Activated T-helper 1 cell treated with Interleukin-2 at 50 U/mL for 16 hours (primary cell): ENCODE measurements around the gene KANSL3.
"Not testable (repeated sequence)": the region's sequence is repeated elsewhere in the genome, so short reads cannot be mapped to it uniquely, and the experiment has no call there.

Experiments
- DNase-seq: peaks from one replicate; pipeline ENCODE4 v3.0.0-alpha.2; 2020; ENCODE audit warnings: low read depth

Gene KANSL3

GRCh38 chr2:96654791-96655190 lies 16.7 kb upstream of the KANSL3 start:
- not testable (repeated sequence) for DNase-seq

GRCh38 chr2:96651793-96652192 lies 13.7 kb upstream of the KANSL3 start:
- no peak for DNase-seq

- DNase-seq, result no peak
Observed at GRCh38 chr2:96649342-96649741, 11.2 kb upstream of the KANSL3 start.

DNA sequence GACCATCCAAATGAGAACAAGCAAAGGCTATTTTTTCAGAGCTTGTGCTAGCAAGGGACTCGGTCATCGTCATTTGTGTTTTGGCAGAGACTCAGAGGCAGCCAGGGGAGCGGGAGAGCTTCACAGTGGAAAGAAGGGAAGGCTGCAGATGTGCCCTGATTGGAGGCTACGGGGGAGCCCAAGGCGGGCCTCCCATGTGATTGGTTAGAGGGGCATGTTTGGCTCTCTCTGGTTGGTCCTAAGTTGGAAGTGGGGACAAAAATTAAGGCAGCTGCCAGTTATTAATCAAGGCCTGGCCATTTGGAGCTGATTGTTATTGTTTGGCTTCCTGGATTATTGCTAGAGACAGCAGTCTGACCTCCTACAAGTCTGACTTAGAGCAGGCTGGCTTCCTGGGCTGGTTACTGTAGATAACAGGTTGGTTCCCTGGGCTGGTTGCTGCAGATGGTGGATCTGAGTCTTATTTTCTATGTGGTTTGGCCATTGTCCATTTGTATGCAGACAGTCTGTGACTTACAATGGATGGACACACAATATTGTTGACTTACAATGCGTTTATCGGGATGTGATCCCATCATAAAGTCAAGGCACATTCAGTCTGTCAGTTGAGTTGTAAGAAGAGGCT lies 10.3 kb upstream of the KANSL3 start:
- no peak for DNase-seq

GRCh38 chr2:96647681-96648080 lies 9.6 kb upstream of the KANSL3 start:
- no peak for DNase-seq

- no peak for DNase-seq
Observed at GRCh38 chr2:96642564-96643360, 4.7 kb upstream of the KANSL3 start, which contains the start of gene FER1L5. Gene FER1L5 (plus strand): TSS chr2:96642764. CDS start chr2:96642837, 73 bp downstream.

DNA sequence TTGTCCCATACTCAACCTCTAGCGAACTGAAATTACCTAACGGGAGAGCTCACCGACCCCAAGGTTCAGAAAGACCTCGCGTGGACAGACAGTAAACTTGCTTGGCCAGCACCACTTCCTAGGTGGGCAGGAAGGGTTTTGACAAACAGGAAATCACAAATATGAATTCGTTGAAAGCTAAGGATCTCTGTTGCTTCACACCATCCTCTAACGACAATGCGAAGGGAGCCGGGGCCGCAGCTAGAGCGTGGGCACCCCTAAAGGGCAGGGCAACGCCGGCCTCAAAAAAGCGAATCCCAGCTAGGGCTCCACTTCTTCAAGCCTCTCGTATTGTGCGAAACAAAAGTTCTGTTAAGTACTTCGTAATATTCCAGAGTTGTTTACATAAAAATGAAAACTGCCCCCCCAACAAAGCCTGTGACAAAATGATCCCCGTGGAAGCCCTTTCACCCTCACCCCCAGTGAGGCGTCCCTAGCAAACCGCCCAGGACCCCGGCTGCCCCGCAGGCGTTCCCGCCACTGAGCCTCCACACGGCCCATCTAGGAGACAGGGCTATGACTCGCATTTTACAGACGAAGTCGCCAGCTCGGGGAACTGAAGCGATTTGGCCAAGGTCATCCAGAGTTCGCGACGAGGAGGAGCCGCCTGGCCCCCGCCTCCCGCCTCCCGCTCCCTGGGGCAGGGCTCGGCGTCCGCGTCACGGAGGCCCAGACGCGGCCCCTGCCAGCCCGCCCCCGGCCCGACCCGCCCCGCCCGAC lies 548 bp downstream of the KANSL3 start:
- peak; percentile 66 for DNase-seq

GRCh38 chr2:96636551-96637171 lies 1.5 kb downstream of the KANSL3 start:
- no peak for DNase-seq

GRCh38 chr2:96633641-96634040 lies 4.5 kb downstream of the KANSL3 start:
- DNase-seq, result no peak

- no peak for DNase-seq
Observed at GRCh38 chr2:96631804-96632435, 6.2 kb downstream of the KANSL3 start.

DNA sequence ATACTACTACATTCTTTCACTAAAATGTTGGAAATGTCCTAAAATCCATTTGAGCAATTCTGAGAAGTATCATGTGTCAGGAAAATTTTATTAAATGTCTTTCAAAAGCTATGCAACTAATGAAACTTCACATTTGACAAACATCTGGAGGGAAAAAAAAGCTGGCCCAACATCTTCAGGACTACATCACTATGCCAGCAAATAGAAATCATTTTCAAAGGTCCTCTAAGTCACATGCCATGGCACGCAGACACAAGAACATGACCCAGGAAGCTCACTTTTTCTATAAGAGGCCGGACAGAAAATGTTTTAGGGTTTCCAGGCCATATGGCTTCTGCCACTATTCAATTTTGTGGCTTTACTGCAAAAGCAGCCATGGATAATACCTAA lies 11.6 kb downstream of the KANSL3 start:
- DNase-seq, result no peak

- no peak for DNase-seq
Observed at GRCh38 chr2:96625571-96626552, 12.2 kb downstream of the KANSL3 start.

DNA sequence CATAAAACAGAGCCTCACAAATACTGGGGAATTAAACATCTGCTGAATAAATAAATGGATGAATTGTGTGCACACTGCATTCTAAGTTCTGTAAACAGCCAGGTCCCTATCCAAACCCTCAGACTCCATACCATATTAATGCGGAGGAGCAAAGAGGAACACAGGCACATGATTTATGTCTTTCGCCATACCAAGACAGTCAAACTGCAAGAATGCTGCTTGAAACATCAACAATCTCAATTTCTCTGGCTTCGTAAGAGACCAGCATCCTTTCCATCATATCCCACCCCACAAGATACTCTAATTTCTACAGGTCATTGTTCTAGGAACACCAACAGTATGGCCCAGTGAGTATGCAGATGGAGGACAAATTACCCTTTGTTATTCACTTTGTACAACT lies 15.0 kb downstream of the KANSL3 start:
- no peak for DNase-seq

DNA sequence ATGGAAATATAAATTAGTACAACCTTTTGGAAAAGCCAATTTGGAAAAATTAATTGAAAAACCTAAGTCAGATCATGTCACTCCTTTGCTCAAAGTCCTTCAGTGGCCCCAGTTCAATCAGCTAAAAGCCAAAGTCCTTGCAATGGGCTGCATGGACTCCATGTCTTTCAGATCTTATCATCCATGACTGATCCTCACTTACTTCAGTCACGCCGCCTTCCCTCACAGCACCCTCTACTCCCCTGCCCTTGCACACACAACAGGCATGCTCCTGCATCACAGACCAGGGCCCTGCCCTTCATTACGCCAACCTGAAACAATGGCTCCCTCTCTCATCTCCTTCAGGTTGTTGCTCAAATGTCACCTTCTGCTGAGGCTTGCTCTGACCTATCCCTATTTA lies 15.6 kb downstream of the KANSL3 start:
- no peak for DNase-seq

- no peak for DNase-seq
Observed at GRCh38 chr2:96618596-96619283, 19.4 kb downstream of the KANSL3 start.

DNA sequence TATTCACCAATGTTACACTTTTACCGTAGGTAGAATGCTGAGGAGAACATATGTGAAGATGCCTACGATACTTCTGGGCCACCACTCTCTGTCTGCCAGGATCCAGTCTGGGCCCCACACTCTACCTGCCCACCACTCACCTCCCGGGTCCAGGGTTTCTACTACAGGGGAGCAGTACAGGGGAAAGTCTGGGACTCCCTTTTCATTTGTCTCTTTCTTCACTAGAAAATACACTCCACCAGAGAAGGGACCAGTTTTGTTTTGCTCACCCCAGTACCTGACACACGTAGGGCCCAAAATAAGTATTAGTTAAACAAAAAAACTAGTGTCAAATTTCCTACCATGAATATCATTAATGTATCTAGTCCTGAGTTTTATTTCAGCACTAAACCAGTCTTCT lies 21.1 kb downstream of the KANSL3 start:
- no peak for DNase-seq

DNA sequence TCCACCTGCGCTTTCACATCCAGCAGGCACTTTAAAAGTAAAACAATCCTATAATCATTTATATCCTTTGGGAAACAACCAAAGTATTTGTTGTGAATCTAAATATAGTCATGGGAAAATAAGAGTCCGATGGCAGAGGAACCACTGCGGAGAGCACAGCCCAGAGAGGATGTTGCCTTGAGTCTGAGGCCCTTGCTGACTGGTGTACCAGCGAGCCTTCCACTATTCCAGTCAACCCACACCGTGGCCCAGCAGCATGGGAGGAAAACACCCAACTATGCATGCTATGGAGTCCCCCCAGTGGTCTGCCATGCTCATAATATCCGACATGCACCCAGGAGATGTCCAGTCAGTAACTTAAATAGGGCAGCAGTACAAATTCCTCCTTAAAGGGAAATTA lies 21.6 kb downstream of the KANSL3 start:
- no peak for DNase-seq

DNA sequence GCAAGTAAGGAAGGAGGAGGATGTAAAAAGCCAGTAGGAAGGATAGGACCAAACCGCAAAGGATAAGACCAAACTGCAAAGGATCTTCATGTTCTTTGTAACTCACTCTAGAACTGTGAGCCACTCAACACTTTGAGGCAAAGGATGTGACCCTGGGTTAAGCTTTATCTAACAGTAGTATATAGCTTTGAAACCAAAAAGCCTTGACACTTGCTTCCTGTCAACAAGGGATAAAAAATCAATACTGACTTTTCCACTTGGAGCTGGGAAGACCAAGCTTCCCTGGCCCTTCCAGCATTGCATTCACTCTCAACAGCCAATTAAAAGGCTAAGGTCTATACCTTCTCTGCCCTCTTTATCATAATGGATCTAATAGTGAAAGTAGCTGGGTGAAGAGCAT lies 22.0 kb downstream of the KANSL3 start:
- DNase-seq, result no peak

DNA sequence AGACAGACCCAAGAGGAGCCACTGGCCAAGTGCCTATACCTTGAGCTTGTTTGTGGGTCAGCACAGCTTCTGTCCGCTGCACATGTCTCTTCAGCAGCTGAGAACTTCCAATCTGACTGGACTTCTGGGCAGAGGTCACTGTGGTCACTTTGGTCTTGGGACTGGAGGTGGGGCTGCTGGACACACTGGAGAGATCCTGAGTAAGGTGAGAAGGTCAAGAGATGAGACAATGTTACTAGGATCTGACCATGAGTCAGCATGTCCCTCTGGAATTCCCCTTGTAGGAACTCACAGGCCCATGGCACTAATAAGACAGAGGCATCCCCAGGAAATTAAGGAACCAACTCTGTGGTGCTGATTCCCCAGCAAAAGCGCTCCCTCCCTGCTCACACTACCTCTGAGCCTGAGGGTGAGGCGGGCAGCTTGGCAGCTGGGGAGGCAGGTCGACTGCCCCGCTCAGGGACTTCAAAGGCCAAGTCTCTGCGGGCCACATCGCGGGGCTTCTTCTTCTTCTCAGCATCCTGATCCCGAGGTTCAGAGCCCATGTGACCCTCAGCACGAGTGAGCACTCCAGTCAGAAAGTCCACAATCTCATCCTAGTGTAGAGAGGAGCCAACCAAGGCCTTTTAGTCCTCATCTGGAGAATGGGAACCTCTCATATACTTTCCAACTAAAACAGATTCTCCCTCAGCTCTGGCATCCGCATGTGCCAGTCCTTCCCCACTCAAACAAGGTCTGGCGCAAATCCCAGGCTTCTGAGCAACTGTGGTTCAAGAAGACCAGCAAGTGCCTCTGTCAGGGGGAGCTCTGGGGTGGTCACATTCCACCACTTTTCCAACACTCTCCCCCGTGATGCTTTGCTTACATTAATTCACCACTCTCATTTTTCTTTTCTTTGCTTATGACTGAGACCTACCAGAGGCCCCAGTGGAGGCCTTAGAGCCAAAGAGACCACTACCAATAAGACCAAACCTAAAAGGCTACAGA lies 29.4 kb downstream of the KANSL3 start:
- DNase-seq, result no peak
